ENCODE data around the gene TAS2R13. TPM values are rescaled to one million over a fixed set of nuclear protein-coding genes. Genes with fewer than 3 reads are reported as not detected.

The TAS2R13 gene
- total RNA-seq, 4 donors from 2014 or later = 4.3 to 15.6 (median 7.4) TPM

DNA sequence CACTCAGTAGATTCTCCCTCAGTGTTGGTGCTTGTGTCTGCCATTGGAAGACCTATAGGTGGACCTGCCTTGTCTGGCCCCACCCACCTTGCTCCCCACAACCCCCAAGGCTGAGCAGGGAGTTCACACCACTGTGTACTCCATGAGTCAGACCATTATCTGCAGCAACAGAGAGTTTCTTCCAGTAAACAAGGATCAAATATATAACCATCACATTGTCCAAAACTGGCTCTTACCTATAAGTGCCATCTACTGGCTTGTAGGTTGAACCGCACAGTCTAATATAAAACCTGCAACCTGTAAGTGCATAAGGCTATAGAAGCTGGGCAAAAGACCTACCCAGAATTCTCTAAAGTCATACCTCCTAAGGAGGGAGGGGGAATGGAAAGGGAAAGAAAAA, 7.9 kb downstream of the TAS2R13 start:
- Histone ChIP-seq H3K4me3 (replicated peaks in 1 of 3) (no peak overlapping the region), H3K36me3 (no peaks in the 10 kb centered on the region), H3K27me3 (no peaks in the 10 kb centered on the region), H3K9me3 (no peaks in the 10 kb centered on the region), H3K27ac (no peak overlapping the region), H3K4me1 (no peaks in the 10 kb centered on the region)
- DNase-seq = no peak
- TF ChIP-seq POLR2A (IDR thresholded peaks at IDR 0.05) = no peak
- TF ChIP-seq, protein P1, sequence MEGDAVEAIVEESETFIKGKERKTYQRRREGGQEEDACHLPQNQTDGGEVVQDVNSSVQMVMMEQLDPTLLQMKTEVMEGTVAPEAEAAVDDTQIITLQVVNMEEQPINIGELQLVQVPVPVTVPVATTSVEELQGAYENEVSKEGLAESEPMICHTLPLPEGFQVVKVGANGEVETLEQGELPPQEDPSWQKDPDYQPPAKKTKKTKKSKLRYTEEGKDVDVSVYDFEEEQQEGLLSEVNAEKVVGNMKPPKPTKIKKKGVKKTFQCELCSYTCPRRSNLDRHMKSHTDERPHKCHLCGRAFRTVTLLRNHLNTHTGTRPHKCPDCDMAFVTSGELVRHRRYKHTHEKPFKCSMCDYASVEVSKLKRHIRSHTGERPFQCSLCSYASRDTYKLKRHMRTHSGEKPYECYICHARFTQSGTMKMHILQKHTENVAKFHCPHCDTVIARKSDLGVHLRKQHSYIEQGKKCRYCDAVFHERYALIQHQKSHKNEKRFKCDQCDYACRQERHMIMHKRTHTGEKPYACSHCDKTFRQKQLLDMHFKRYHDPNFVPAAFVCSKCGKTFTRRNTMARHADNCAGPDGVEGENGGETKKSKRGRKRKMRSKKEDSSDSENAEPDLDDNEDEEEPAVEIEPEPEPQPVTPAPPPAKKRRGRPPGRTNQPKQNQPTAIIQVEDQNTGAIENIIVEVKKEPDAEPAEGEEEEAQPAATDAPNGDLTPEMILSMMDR (IDR thresholded peaks at IDR 0.05) = no peak
- intact Hi-C loops (cut with DNase I) = no loop called here
- WGBS, 2 donors = 97 to 100% methylated on average over 1 of the region's 1 CpG

DNA sequence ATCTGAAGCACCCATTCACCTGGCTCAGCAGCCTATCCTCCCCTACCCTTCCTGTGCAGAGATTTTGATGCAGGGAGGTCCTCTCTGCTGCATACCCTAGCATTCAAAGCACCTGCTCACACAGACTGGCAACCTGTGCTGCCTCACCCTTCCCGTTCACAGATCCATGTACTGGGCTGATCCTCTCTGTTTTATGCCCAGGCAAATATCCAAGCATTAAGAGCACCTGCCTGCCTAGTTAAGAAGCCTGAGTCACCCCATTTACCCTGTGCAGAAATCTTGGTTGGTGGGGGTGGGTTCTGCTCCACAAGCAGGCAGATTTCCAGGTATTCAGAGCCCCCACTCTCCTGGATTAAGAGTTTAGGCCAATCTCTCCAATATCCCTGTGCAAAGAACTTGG, 8.4 kb downstream of the TAS2R13 start:
- Histone ChIP-seq H3K4me3 (replicated peaks in 1 of 3) (no peak overlapping the region), H3K9me3 (no peaks in the 10 kb centered on the region), H3K36me3 (no peaks in the 10 kb centered on the region), H3K27ac (no peak overlapping the region), H3K27me3 (no peaks in the 10 kb centered on the region), H3K4me1 (no peaks in the 10 kb centered on the region)
- DNase-seq = no peak
- intact Hi-C loops (cut with DNase I) = no loop called here
- WGBS, 2 donors = 100% methylated on average over 1 of the region's 1 CpG; no CpG with 5 or more reads in 1 of the 2 donors
- TF ChIP-seq, protein P1 (IDR thresholded peaks at IDR 0.05) = no peak
- TF ChIP-seq POLR2A (IDR thresholded peaks at IDR 0.05) = no peak

DNA sequence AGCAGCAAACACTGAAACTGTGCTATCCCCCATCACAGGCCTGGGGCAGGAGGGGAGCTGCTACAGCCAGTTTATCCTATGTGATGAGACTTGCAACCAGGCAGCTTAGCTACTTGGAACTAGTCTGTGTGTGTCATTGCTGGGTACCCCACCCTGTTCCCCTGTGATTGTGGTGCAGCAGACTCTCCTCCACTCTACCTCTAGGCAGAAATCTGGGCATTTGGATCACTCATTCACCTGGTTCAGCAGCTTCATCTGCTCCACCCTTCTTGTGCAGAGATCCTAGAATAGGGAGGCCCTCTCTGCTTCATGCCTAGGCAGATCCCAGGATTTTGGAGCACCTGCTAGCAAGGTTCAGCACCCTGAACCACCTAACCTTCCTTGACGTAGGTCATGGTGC, 8.8 kb downstream of the TAS2R13 start:
- Histone ChIP-seq H3K9me3 (no peaks in the 10 kb centered on the region), H3K4me3 (replicated peaks in 1 of 3) (no peak overlapping the region), H3K27me3 (no peaks in the 10 kb centered on the region), H3K36me3 (no peaks in the 10 kb centered on the region), H3K4me1 (no peaks in the 10 kb centered on the region), H3K27ac (no peak overlapping the region)
- DNase-seq = no peak
- intact Hi-C loops (cut with DNase I) = no loop called here
- TF ChIP-seq, protein P1 (IDR thresholded peaks at IDR 0.05) = no peak
- no peak for TF ChIP-seq POLR2A (IDR thresholded peaks at IDR 0.05)
- WGBS, 2 donors = 100% methylated on average over 1 of the region's 1 CpG; no CpG with 5 or more reads in 1 of the 2 donors

DNA sequence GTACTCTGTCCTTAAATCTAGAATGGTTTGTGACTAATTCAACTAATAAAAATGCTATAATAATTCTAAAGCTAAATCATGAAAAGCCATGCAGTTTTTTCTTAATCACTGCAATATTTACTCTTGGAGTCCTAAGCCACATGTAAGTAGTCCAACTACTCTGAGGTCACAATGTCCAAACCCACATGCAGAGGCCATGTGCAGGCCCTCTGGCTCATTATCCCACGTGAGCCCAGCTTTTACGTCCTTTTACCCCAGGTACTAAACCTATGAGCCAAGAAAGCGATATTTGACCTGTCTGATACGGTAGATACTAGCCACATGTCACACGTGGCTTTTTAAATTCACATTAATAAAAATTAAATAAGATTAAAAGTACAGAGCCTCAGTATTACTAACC, 12.5 kb downstream of the TAS2R13 start:
- DNase-seq = no peak
- Histone ChIP-seq H3K4me1 (no peaks in the 10 kb centered on the region), H3K27ac (no peak overlapping the region), H3K36me3 (no peaks in the 10 kb centered on the region), H3K9me3 (no peaks in the 10 kb centered on the region), H3K4me3 (replicated peaks in 1 of 3) (no peak overlapping the region), H3K27me3 (no peaks in the 10 kb centered on the region)
- intact Hi-C loops (cut with DNase I) = no loop called here
- TF ChIP-seq, protein P1 (IDR thresholded peaks at IDR 0.05) = no peak
- TF ChIP-seq POLR2A (IDR thresholded peaks at IDR 0.05) = no peak
- WGBS, 2 donors = 98% methylated on average over 5 of the region's 5 CpGs

DNA sequence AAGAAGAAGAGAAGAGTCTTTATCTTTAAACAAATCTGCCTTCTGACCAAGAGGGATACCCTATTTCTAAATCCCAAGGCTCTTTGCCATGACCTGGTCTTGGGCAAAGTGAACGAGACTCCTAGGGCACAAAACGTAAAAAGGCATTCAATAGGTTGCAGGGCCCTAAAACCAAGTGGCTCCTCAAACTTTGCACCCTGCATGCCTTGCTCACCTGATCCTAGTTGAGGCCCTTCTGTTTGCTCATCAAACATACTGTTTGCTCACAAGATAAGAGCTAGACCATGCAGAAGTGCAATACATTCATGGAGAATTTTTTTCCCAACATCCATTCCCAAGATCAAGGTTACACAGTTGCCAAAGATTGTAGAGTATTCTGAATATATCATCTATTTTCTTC, 17.4 kb downstream of the TAS2R13 start:
- TF ChIP-seq POLR2A (IDR thresholded peaks at IDR 0.05) = no peak
- TF ChIP-seq, protein P1 (IDR thresholded peaks at IDR 0.05) = no peak

More for the DNA sequence above, 17.4 kb downstream of the TAS2R13 start:
- 83 to 93% methylated on average over 2 of the region's 2 CpGs for WGBS, 2 donors
- no peaks in the 10 kb centered on the region for H3K27me3 ChIP-seq
- no peaks in the 10 kb centered on the region for H3K36me3 ChIP-seq
- intact Hi-C loops (cut with DNase I) = no loop called here
- no peak overlapping the region for H3K4me3 ChIP-seq (replicated peaks in 1 of 3)
- no peak for DNase-seq
- no peaks in the 10 kb centered on the region for H3K9me3 ChIP-seq
- no peak overlapping the region for H3K27ac ChIP-seq
- H3K4me1 ChIP-seq = no peaks in the 10 kb centered on the region

Measured in thyroid gland (tissue), 4 donors.